Gastrocnemius medialis (tissue), 4 donors: ENCODE data around the gene AGAP1. TPM values are rescaled to one million over a fixed set of nuclear protein-coding genes. Genes with fewer than 3 reads are reported as not detected.

Experiments
- ATAC-seq, 2 donors: fragments of 150-250 bp; one replicate each; pipeline ENCODE4 v1.9.1; 2016
- DNase-seq, 2 donors: peaks; one replicate each; pipeline ENCODE4 v3.0.0-alpha.2; 2019
- H3K27ac ChIP-seq, 4 donors: fragments of 200-600 bp; sonication (generic); 1 replicate in 1 of 4; 2 replicates in 3 of 4; pipeline ENCODE4 v1.5.1; 2016 to 2018; ENCODE audit warnings: mild to moderate bottlenecking in 2 of 4, moderate library complexity in 1 of 4
- H3K27me3 ChIP-seq, 3 donors: fragments of 200-600 bp; sonication (generic) in 2 of 3; 1 replicate in 1 of 3; 2 replicates in 2 of 3; pipeline versions ENCODE4 v1.5.1 to v1.6.0; 2016 to 2019; ENCODE audit warnings: mild to moderate bottlenecking in 1 of 3, moderate library complexity in 1 of 3
- H3K36me3 ChIP-seq, 2 donors: fragments of 200-600 bp; sonication (generic) in 1 of 2; one replicate each; pipeline ENCODE4 v1.5.1; 2017 to 2018
- H3K4me1 ChIP-seq, 2 donors: fragments of 200-600 bp; sonication (generic) in 1 of 2; one replicate each; pipeline ENCODE4 v1.5.1; 2016 to 2017; ENCODE audit warnings: mild to moderate bottlenecking in 2 of 2
- H3K4me3 ChIP-seq, 4 donors: fragments of 200-600 bp; sonication (generic) in 3 of 4; 1 replicate in 1 of 4; 2 replicates in 3 of 4; pipeline ENCODE4 v1.5.1; 2016 to 2019; ENCODE audit warnings: mild to moderate bottlenecking in 2 of 4
- H3K9me3 ChIP-seq, 3 donors: fragments of 200-600 bp; sonication (generic) in 2 of 3; 1 replicate in 1 of 3; 2 replicates in 2 of 3; pipeline ENCODE4 v1.5.1; 2016 to 2019
- CTCF ChIP-seq, 5 experiments: fragments of 450-650 bp in 3 of 5; fragments of 200-600 bp in 2 of 5; sonication (generic) in 2 of 5; IDR thresholded peaks in 4 of 5; conservative IDR thresholded peaks in 1 of 5; 1 replicate in 4 of 5; 2 replicates in 1 of 5; pipeline ENCODE4 v1.5.1; 2016 to 2019; ENCODE audit warnings: antibody characterized with exemption in 5 of 5, mild to moderate bottlenecking in 3 of 5, moderate library complexity in 3 of 5
- POLR2A ChIP-seq, 2 donors: fragments of 450-650 bp; IDR thresholded peaks; one replicate each; pipeline ENCODE4 v1.6.1; 2017; ENCODE audit warnings: antibody characterized with exemption in 2 of 2, mild to moderate bottlenecking in 2 of 2, moderate library complexity in 2 of 2
- in situ Hi-C, 4 donors: fragments of 200-750 bp; cut with MboI; loops; one replicate each; pipeline versions ENCODE4 v1.15.0 to v1.8.0; 2017; ENCODE audit warnings: low sequenced_read_pairs in 4 of 4
- intact Hi-C: fragments of 100-400 bp; cut with DNase I; formaldehyde crosslinking; loops from one replicate; pipeline ENCODE4 v1.15.1; 2023; ENCODE audit warnings: low total_unique reads
- total RNA-seq, 4 donors: library from RNA; depleted of rRNA; stranded (reverse); fragments of >200 nt; gene quantifications; one replicate each; pipeline versions ENCODE4 v1.1.0 to v1.2.3, GENCODE V29; 2016

Gene AGAP1
- total RNA-seq, 4 donors from 2014 or later: 8.5 to 26.8 (median 14.4) TPM

- Histone ChIP-seq H3K4me3 (no peak overlapping the region), H3K36me3 (no peaks in the 10 kb centered on the region), H3K27me3 (no peaks in the 10 kb centered on the region), H3K27ac (no peak overlapping the region), H3K4me1 (no peaks in the 10 kb centered on the region), H3K9me3 (no peaks in the 10 kb centered on the region)
- intact Hi-C loops (no loop called here), in situ Hi-C loops (no loop called here)
- ATAC-seq (no peak), DNase-seq (no peak)
- TF ChIP-seq POLR2A (IDR thresholded peaks at IDR 0.05) (no peak), CTCF (IDR thresholded peaks at IDR 0.05 in 4 of 5, conservative IDR thresholded peaks at IDR 0.05 in 1 of 5) (no peak)
Measured at GRCh38 chr2:235848055-235848454, 354.2 kb downstream of the AGAP1 start.

- Histone ChIP-seq H3K4me3 (no peak overlapping the region), H3K27me3 (no peaks in the 10 kb centered on the region), H3K9me3 (no peaks in the 10 kb centered on the region), H3K36me3 (no peaks in the 10 kb centered on the region), H3K27ac (no peak overlapping the region), H3K4me1 (no peaks in the 10 kb centered on the region)
- no peak for ATAC-seq
- DNase-seq: no peak
- TF ChIP-seq CTCF (IDR thresholded peaks at IDR 0.05 in 4 of 5, conservative IDR thresholded peaks at IDR 0.05 in 1 of 5) (no peak), POLR2A (IDR thresholded peaks at IDR 0.05) (no peak)
- in situ Hi-C loops: no loop called here
- intact Hi-C loops: no loop called here
Measured at GRCh38 chr2:235848946-235849345, 355.1 kb downstream of the AGAP1 start.

GRCh38 chr2:235849489-235849888 is 355.6 kb downstream of the AGAP1 start:
- no peak for ATAC-seq
- Histone ChIP-seq H3K4me3 (no peak overlapping the region), H3K9me3 (no peaks in the 10 kb centered on the region), H3K27ac (no peak overlapping the region), H3K4me1 (no peaks in the 10 kb centered on the region), H3K36me3 (no peaks in the 10 kb centered on the region), H3K27me3 (no peaks in the 10 kb centered on the region)
- in situ Hi-C loops (no loop called here), intact Hi-C loops (no loop called here)
- no peak for DNase-seq
- TF ChIP-seq CTCF (IDR thresholded peaks at IDR 0.05 in 4 of 5, conservative IDR thresholded peaks at IDR 0.05 in 1 of 5): no peak
- no peak for TF ChIP-seq POLR2A (IDR thresholded peaks at IDR 0.05)

GRCh38 chr2:235850289-235850688 is 356.4 kb downstream of the AGAP1 start:
- in situ Hi-C loops (no loop called here), intact Hi-C loops (no loop called here)
- ATAC-seq (no peak), DNase-seq (no peak)
- H3K4me1 ChIP-seq: no peaks in the 10 kb centered on the region
- no peak overlapping the region for H3K27ac ChIP-seq
- H3K9me3 ChIP-seq: no peaks in the 10 kb centered on the region
- no peak for TF ChIP-seq CTCF (IDR thresholded peaks at IDR 0.05 in 4 of 5, conservative IDR thresholded peaks at IDR 0.05 in 1 of 5)
- no peaks in the 10 kb centered on the region for H3K27me3 ChIP-seq
- no peaks in the 10 kb centered on the region for H3K36me3 ChIP-seq
- H3K4me3 ChIP-seq: no peak overlapping the region

- intact Hi-C loops: no loop called here
- DNase-seq: no peak
- H3K36me3 ChIP-seq: no peaks in the 10 kb centered on the region
- H3K27ac ChIP-seq: no peak overlapping the region
- H3K4me1 ChIP-seq: no peaks in the 10 kb centered on the region
- H3K9me3 ChIP-seq: no peaks in the 10 kb centered on the region
- in situ Hi-C loops: no loop called here
- no peak overlapping the region for H3K4me3 ChIP-seq
- no peaks in the 10 kb centered on the region for H3K27me3 ChIP-seq
- TF ChIP-seq POLR2A (IDR thresholded peaks at IDR 0.05) (no peak), CTCF (IDR thresholded peaks at IDR 0.05 in 4 of 5, conservative IDR thresholded peaks at IDR 0.05 in 1 of 5) (no peak)
- no peak for ATAC-seq
Measured at GRCh38 chr2:235850771-235851551, 357.1 kb downstream of the AGAP1 start.
